Uterus (tissue), 2 donors: ENCODE results near the gene MYD88.

Source experiments
- POLR2A ChIP-seq, 2 donors: fragments of 450-650 bp; IDR thresholded peaks; one replicate each; pipeline ENCODE4 v1.6.1; 2016; ENCODE audit warnings: antibody characterized with exemption in 2 of 2, mild to moderate bottlenecking in 1 of 2, moderate library complexity in 1 of 2
- TF ChIP-seq, protein P1 (sequence below), 4 experiments: fragments of 200-600 bp in 2 of 4; fragments of 450-650 bp in 2 of 4; sonication (generic) in 2 of 4; IDR thresholded peaks; one replicate each; pipeline ENCODE4 v1.5.1; 2016 to 2019; ENCODE audit warnings: antibody characterized with exemption in 4 of 4, mild to moderate bottlenecking in 2 of 4, moderate library complexity in 1 of 4

DNA sequence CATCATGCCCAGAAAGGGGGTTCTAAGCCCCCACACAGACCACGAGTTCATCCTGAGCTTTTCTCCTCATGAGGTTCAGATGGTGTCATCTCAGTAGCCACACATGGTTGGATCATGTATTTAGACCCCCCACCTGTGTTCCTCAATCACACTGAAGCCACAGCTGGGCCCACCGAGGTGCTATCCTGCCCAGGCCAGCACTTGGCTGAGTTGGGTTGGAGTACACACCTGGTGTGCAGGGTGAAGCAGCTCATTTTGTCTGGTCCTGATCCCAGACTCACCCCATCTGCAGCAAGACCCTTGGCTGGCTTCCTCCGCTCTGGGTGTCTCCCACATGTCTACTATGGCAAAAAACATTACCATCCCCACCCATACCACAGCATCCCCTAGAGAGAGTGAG is 43.5 kb upstream of the MYD88 start:
- TF ChIP-seq, protein P1, sequence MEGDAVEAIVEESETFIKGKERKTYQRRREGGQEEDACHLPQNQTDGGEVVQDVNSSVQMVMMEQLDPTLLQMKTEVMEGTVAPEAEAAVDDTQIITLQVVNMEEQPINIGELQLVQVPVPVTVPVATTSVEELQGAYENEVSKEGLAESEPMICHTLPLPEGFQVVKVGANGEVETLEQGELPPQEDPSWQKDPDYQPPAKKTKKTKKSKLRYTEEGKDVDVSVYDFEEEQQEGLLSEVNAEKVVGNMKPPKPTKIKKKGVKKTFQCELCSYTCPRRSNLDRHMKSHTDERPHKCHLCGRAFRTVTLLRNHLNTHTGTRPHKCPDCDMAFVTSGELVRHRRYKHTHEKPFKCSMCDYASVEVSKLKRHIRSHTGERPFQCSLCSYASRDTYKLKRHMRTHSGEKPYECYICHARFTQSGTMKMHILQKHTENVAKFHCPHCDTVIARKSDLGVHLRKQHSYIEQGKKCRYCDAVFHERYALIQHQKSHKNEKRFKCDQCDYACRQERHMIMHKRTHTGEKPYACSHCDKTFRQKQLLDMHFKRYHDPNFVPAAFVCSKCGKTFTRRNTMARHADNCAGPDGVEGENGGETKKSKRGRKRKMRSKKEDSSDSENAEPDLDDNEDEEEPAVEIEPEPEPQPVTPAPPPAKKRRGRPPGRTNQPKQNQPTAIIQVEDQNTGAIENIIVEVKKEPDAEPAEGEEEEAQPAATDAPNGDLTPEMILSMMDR (IDR thresholded peaks at IDR 0.05), result no peak
- no peak for TF ChIP-seq POLR2A (IDR thresholded peaks at IDR 0.05)
